Panc1 (cell line): ENCODE measurements around the gene TLR10. TPM values are rescaled to one million over a fixed set of nuclear protein-coding genes. Genes with fewer than 3 reads are reported as not detected.

ENCODE experiments used
- ATAC-seq: fragments of 200-7000 bp; cut with Tn5 transposase; 2 replicates; pipeline ENCODE4 v1.9.1; 2020; ENCODE audit warnings: mild to moderate bottlenecking, moderate library complexity
- BruUV-seq: library from RNA; stranded (reverse); fragments of 400-500 nt; replicated peaks from 2 replicates; lab custom pipeline; 2021; lab: Mats Ljungman, UMichigan
- CTCF ChIA-PET: fragments of 300-600 bp; sonication (Branson Sonifier 250); formaldehyde crosslinking; loops from one replicate; lab custom pipeline; 2022; ENCODE audit warnings: antibody characterized with exemption; lab: Charles Lee
- POLR2A ChIA-PET: fragments of 300-600 bp; sonication (Branson Sonifier 250); formaldehyde crosslinking; loops from one replicate; lab custom pipeline; 2022; ENCODE audit warnings: antibody characterized with exemption; lab: Charles Lee
- DNase-seq: peaks from one replicate; pipeline ENCODE4 v3.0.0-alpha.2; 2010; ENCODE audit warnings: low read depth, low spot score
- H3K27ac ChIP-seq: 2 replicates; pipeline ENCODE4 v1.5.1; 2011; ENCODE audit warnings: mild to moderate bottlenecking, low read length, inconsistent platforms
- H3K27me3 ChIP-seq: fragments of 200-500 bp; sonication (Bioruptor generic); 2 replicates; pipeline ENCODE4 v1.6.0; 2014; ENCODE audit warnings: low read length, inconsistent platforms; ENCODE audit not compliant: control insufficient read depth, insufficient read depth
- H3K36me3 ChIP-seq: fragments of 200-500 bp; sonication (Bioruptor generic); 2 replicates; pipeline ENCODE4 v1.5.1; 2014; ENCODE audit warnings: inconsistent platforms, mild to moderate bottlenecking, low read length, moderate library complexity; ENCODE audit not compliant: control insufficient read depth, insufficient read depth
- H3K4me1 ChIP-seq: 2 replicates; pipeline ENCODE4 v1.5.1; 2011; ENCODE audit warnings: inconsistent platforms, mild to moderate bottlenecking, low read length, moderate library complexity; ENCODE audit not compliant: control insufficient read depth, insufficient read depth
- H3K4me3 ChIP-seq, 2 experiments: 2 replicates each; pipeline ENCODE4 v1.5.1; 2011 to 2012; ENCODE audit warnings: low read depth in 2 of 2, low read length in 2 of 2, mild to moderate bottlenecking in 2 of 2, inconsistent platforms in 1 of 2, moderate library complexity in 1 of 2
- H3K9me3 ChIP-seq: fragments of 200-500 bp; sonication (Bioruptor generic); 2 replicates; pipeline ENCODE4 v1.5.1; 2014; ENCODE audit warnings: low read depth, mild to moderate bottlenecking, inconsistent platforms, low read length, moderate library complexity; ENCODE audit not compliant: control insufficient read depth, insufficient read depth
- CTCF ChIP-seq: fragments of 450-650 bp; IDR thresholded peaks from 2 replicates; pipeline ENCODE4 v1.5.1; 2017; ENCODE audit warnings: mild to moderate bottlenecking
- POLR2AphosphoS5 ChIP-seq: IDR thresholded peaks from 2 replicates; pipeline ENCODE4 v1.6.1; 2012; ENCODE audit warnings: mild to moderate bottlenecking, low read depth, low read length, moderate library complexity
- SIN3A ChIP-seq: IDR thresholded peaks from 2 replicates; pipeline ENCODE4 v1.6.1; 2012; ENCODE audit warnings: low read depth, mild to moderate bottlenecking, low read length, moderate library complexity, borderline replicate concordance; ENCODE audit not compliant: insufficient read depth
- TCF7L2 ChIP-seq: IDR thresholded peaks from 2 replicates; pipeline ENCODE4 v1.6.1; 2011; ENCODE audit warnings: mild to moderate bottlenecking, low read depth, low read length, inconsistent platforms
- in situ Hi-C: cut with HindIII; loops from 2 replicates; pipeline ENCODE4 v1.10.0; 2016; ENCODE audit warnings: low sequenced_read_pairs, low pct_unique_long_range_greater_than_20kb
- intact Hi-C: fragments of 100-400 bp; cut with micrococcal nuclease; formaldehyde crosslinking; loops from one replicate; pipeline ENCODE4 v1.10.0; 2022; ENCODE audit not compliant: unreplicated experiment
- total RNA-seq: library from RNA; stranded (reverse); gene quantifications from one replicate; pipeline ENCODE4 v1.2.1, GENCODE V29; 2021; ENCODE audit not compliant: unreplicated experiment
- TF ChIP-seq, protein P1 (sequence below), 2 experiments: IDR thresholded peaks; 2 replicates each; pipeline ENCODE4 v1.6.1; 2011 to 2012; ENCODE audit warnings: low read depth in 2 of 2, control low read depth in 1 of 2, low read length in 1 of 2, mild to moderate bottlenecking in 1 of 2, moderate library complexity in 1 of 2; ENCODE audit not compliant: insufficient read depth in 1 of 2

TLR10 gene
- total RNA-seq, 1 experiment from 2014 or later = 0.05 TPM

DNA sequence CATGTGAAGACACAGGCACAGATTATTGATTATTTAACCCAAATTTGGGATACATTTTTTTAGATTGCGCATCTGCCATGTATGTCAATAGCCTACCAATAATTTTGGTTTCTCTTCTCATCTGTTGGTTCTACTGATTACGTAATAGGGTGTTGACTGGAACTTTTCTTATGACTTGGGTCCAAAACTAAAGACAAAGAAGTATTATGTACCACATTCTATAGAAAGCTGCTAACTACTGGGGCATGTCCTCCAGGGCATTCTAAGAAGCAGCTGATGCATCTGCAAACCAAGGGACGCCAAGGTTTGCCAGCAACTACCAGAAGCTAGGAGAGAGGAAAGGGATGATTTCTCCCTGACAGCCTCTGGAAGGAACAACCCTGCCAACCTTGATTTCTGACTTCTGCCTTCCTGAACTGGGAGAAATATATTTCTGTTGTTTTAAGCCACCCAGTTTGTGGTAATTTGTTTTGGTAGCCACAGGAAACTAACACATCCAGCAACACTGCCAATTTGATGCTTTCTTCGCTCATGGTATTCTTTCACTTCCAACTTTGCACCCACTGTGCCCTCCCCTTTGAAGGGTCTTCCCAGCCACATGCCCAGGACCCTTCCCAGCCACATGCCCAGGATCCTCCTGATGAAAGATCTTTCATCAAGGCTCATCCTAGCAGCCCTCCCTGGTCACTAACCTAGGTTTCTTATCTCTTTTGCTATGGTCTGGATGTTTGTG is 37.7 kb upstream of the TLR10 start:
- H3K4me3 ChIP-seq = no peak overlapping the region
- H3K9me3 ChIP-seq = no peaks in the 10 kb centered on the region
- no peak for DNase-seq
- no peaks in the 10 kb centered on the region; the same call in 1 of the 2 replicates for H3K36me3 ChIP-seq
- no peaks in the 10 kb centered on the region for H3K27me3 ChIP-seq
- TF ChIP-seq SIN3A (no peak), POLR2AphosphoS5 (no peak), TCF7L2 (no peak), CTCF (no peak)
- TF ChIP-seq, protein P1, sequence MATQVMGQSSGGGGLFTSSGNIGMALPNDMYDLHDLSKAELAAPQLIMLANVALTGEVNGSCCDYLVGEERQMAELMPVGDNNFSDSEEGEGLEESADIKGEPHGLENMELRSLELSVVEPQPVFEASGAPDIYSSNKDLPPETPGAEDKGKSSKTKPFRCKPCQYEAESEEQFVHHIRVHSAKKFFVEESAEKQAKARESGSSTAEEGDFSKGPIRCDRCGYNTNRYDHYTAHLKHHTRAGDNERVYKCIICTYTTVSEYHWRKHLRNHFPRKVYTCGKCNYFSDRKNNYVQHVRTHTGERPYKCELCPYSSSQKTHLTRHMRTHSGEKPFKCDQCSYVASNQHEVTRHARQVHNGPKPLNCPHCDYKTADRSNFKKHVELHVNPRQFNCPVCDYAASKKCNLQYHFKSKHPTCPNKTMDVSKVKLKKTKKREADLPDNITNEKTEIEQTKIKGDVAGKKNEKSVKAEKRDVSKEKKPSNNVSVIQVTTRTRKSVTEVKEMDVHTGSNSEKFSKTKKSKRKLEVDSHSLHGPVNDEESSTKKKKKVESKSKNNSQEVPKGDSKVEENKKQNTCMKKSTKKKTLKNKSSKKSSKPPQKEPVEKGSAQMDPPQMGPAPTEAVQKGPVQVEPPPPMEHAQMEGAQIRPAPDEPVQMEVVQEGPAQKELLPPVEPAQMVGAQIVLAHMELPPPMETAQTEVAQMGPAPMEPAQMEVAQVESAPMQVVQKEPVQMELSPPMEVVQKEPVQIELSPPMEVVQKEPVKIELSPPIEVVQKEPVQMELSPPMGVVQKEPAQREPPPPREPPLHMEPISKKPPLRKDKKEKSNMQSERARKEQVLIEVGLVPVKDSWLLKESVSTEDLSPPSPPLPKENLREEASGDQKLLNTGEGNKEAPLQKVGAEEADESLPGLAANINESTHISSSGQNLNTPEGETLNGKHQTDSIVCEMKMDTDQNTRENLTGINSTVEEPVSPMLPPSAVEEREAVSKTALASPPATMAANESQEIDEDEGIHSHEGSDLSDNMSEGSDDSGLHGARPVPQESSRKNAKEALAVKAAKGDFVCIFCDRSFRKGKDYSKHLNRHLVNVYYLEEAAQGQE (IDR thresholded peaks at IDR 0.05; ENCODE audit: insufficient read depth in 1 of 2, low read depth in 2 of 2, low read length in 1 of 2) = no peak
- H3K4me1 ChIP-seq = no peaks in the 10 kb centered on the region
- in situ Hi-C loops (no loop called here), intact Hi-C loops (no loop called here)
- H3K27ac ChIP-seq = no peak overlapping the region
- CTCF ChIA-PET = no interaction called here
- POLR2A ChIA-PET = no interaction called here
- no TSS peak for BruUV-seq
- ATAC-seq = no peak

DNA sequence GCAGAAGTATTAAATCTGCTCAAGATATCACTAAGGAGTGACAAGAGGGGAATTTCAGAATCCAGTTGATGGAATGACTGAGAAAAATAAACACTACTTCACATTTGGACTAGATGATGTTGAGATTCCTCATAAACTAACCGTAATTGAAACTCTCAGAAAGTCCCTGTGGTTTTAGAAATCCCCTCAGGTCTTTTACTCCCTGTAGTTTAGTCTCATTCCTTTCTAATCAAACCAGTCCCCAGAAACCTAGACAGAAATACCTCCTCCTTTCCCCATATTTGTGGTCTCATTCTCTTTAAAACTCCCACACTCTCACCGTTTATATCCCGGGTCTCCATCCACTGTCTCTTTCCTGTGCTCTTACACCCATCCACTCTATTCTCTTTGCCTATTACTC is 36.8 kb upstream of the TLR10 start:
- CTCF ChIA-PET = no interaction called here
- no peaks in the 10 kb centered on the region for H3K27me3 ChIP-seq
- H3K9me3 ChIP-seq = no peaks in the 10 kb centered on the region
- intact Hi-C loops = no loop called here
- ATAC-seq = peak; percentile 62
- DNase-seq = no peak
- no peak overlapping the region for H3K4me3 ChIP-seq
- in situ Hi-C loops = no loop called here
- no peaks in the 10 kb centered on the region; the same call in 1 of the 2 replicates for H3K36me3 ChIP-seq
- TF ChIP-seq, protein P1 (IDR thresholded peaks at IDR 0.05; ENCODE audit: insufficient read depth in 1 of 2, low read depth in 2 of 2, low read length in 1 of 2) = no peak
- TF ChIP-seq SIN3A (no peak), POLR2AphosphoS5 (no peak), CTCF (no peak), TCF7L2 (no peak)
- H3K27ac ChIP-seq = no peak overlapping the region
- POLR2A ChIA-PET = no interaction called here
- H3K4me1 ChIP-seq = no peaks in the 10 kb centered on the region
- BruUV-seq = no TSS peak
